Kidney (tissue), 14 donors: ENCODE results near the gene CALN1. TPM values are rescaled to one million over a fixed set of nuclear protein-coding genes. Genes with fewer than 3 reads are reported as not detected.

ENCODE experiments used
- DNase-seq, 5 donors: peaks; one replicate each; pipeline ENCODE4 v3.0.0-alpha.2; 2013 to 2020
- FAIRE-seq: peaks from 2 replicates; lab custom pipeline; 2012; peaks lifted over from hg19 to GRCh38; lab: Jason Lieb, UNC
- H3K27ac ChIP-seq, 2 donors: one replicate each; pipeline ENCODE4 v1.7.0; 2013; ENCODE audit warnings: low read depth in 2 of 2, low read length in 2 of 2, inconsistent platforms in 1 of 2
- H3K27me3 ChIP-seq: one replicate; pipeline ENCODE4 v1.7.1; 2013; ENCODE audit warnings: low read length, inconsistent platforms; ENCODE audit not compliant: control insufficient read depth, insufficient read depth
- H3K36me3 ChIP-seq, 3 donors: one replicate each; pipeline versions ENCODE4 v1.7.0 to v1.7.1; 2013; ENCODE audit warnings: low read length in 3 of 3, control low read depth in 1 of 3, inconsistent platforms in 1 of 3; ENCODE audit not compliant: insufficient read depth in 3 of 3, control insufficient read depth in 2 of 3
- H3K4me1 ChIP-seq, 3 donors: one replicate each; pipeline versions ENCODE4 v1.7.0 to v1.7.1; 2013; ENCODE audit warnings: low read length in 3 of 3, inconsistent platforms in 1 of 3, low read depth in 1 of 3; ENCODE audit not compliant: control insufficient read depth in 2 of 3, insufficient read depth in 2 of 3
- H3K4me3 ChIP-seq, 3 donors: one replicate each; pipeline versions ENCODE4 v1.7.0 to v1.8.1; 2013; ENCODE audit warnings: low read length in 3 of 3, control low read depth in 1 of 3, inconsistent platforms in 1 of 3
- H3K9ac ChIP-seq, 3 donors: one replicate each; pipeline versions ENCODE4 v1.7.0 to v1.7.1; 2013; ENCODE audit warnings: low read length in 3 of 3, control low read depth in 1 of 3, inconsistent platforms in 1 of 3
- H3K9me3 ChIP-seq, 3 donors: one replicate each; pipeline versions ENCODE4 v1.7.0 to v1.7.1; 2013; ENCODE audit warnings: low read length in 3 of 3, control low read depth in 1 of 3, inconsistent platforms in 1 of 3; ENCODE audit not compliant: control insufficient read depth in 2 of 3, insufficient read depth in 1 of 3
- intact Hi-C: fragments of 100-400 bp; cut with DNase I; formaldehyde crosslinking; loops from one replicate; pipeline ENCODE4 v1.11.1; 2022
- polyA plus RNA-seq: library from polyadenylated mRNA; stranded (reverse); fragments of 350-450 nt; fragmentation: Illumina TruSeq; extraction: RNeasy Lipid Tissue Mini Kit (QIAGEN cat#74804); gene quantifications from one replicate; pipeline ENCODE4 v1.2.3, GENCODE V29; 2014; ENCODE audit warnings: low read depth, low replicate concordance; ENCODE audit not compliant: insufficient read depth
- total RNA-seq: library from RNA; stranded (reverse); fragmentation: NEBNext Ultra II Directional; extraction: Animal tissue kit (Norgen Biotek cat#: 25700); gene quantifications from one replicate; pipeline ENCODE4 v1.2.1, GENCODE V29; 2021
- TF ChIP-seq, protein P1 (sequence below): IDR thresholded peaks from 3 replicates; pipeline ENCODE4 v1.5.1; 2012; ENCODE audit warnings: mild to moderate bottlenecking, moderate library complexity, borderline replicate concordance; ENCODE audit not compliant: insufficient read depth; ENCODE audit errors: extremely low read depth
- donor health status: control.
- donor health status: control.
- donor health status: control.
- donor health status: control.
- donor health status: control.
- donor health status: DM: yes; HTN: yes; CAD: no.
- donor health status: Normal renal cell carcinoma (clear cell type).

CALN1 gene
- total and polyA plus RNA-seq, 2 donors from 2014 or later, result not detected

DNA sequence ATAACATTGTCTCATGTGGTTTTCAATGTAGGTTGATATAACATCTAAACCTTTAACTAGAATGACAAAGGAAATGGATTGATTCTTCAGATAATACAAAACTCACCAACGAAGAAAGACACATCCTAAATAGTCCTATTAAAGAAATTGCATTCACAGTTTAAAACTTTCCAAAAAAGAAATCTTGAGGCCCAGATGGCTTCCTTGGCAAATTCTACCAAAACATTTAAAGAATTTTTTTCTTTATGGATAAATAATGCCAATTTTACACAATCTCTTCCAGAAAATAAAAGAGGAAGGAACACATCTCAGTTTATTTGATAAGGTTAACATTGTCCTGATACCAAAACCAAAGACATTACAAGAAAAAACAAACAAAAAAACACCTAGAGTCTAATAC lies 349.5 kb downstream of the CALN1 start:
- H3K4me1 ChIP-seq, result no peaks in the 10 kb centered on the region
- DNase-seq (no peak), FAIRE-seq (no peak)
- no peaks in the 10 kb centered on the region for H3K27me3 ChIP-seq
- no peak overlapping the region for H3K27ac ChIP-seq
- TF ChIP-seq, protein P1, sequence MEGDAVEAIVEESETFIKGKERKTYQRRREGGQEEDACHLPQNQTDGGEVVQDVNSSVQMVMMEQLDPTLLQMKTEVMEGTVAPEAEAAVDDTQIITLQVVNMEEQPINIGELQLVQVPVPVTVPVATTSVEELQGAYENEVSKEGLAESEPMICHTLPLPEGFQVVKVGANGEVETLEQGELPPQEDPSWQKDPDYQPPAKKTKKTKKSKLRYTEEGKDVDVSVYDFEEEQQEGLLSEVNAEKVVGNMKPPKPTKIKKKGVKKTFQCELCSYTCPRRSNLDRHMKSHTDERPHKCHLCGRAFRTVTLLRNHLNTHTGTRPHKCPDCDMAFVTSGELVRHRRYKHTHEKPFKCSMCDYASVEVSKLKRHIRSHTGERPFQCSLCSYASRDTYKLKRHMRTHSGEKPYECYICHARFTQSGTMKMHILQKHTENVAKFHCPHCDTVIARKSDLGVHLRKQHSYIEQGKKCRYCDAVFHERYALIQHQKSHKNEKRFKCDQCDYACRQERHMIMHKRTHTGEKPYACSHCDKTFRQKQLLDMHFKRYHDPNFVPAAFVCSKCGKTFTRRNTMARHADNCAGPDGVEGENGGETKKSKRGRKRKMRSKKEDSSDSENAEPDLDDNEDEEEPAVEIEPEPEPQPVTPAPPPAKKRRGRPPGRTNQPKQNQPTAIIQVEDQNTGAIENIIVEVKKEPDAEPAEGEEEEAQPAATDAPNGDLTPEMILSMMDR, result no peak
- intact Hi-C loops, result no loop called here
- H3K4me3 ChIP-seq, result no peak overlapping the region
- H3K9me3 ChIP-seq, result peaks cover 0 to 6% (median 0%) of the 10 kb centered on the region in 3 donors
- no peak overlapping the region for H3K9ac ChIP-seq
- H3K36me3 ChIP-seq, result no peaks in the 10 kb centered on the region

DNA sequence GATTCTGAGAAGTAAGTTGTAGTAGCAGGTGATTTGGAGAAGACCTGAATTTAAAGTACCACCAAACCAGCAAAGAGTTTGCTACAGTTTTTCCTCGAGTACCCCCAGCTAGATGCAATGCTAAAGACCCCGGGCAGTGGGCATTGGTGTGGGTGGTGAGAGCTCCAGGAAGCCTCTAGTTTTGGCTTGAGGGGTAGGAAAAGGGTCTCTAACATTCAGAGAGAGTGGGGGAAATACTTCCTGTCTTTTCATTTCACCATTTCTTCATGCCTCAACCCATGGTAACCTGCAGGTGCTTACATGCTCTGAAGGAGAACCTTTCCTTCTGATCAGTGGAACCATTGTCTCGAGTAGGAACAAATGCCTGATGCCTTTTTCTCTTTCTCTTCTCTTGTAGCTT lies 352.2 kb downstream of the CALN1 start:
- no peak for DNase-seq
- Histone ChIP-seq H3K9me3 (peaks cover 0 to 6% (median 0%) of the 10 kb centered on the region in 3 donors), H3K4me1 (no peaks in the 10 kb centered on the region), H3K9ac (no peak overlapping the region), H3K27me3 (no peaks in the 10 kb centered on the region), H3K36me3 (no peaks in the 10 kb centered on the region), H3K4me3 (no peak overlapping the region), H3K27ac (no peak overlapping the region)
- FAIRE-seq, result no peak
- intact Hi-C loops, result no loop called here
- TF ChIP-seq, protein P1, result no peak

DNA sequence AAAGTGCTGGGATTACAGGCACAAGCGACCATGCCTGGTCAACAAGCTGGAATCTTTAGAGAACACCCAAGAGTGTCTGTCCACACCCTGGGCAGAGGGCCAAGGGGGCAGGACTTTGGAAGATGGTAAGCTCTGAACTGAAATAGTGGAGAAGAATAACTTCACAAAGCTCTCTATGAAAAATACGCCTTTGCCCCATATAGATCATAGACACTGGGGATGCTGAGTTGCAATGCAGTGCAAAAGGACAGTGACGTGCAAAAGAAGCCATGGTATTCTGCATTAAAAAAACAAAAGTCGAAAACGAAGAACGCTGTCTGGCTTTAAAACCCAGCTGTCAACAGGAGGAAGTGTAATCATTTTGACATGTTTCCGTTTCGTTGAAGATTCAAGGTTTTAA lies 353.6 kb downstream of the CALN1 start:
- Histone ChIP-seq H3K4me3 (no peak overlapping the region), H3K9me3 (peaks cover 0 to 6% (median 0%) of the 10 kb centered on the region in 3 donors), H3K27me3 (no peaks in the 10 kb centered on the region), H3K4me1 (no peaks in the 10 kb centered on the region), H3K36me3 (no peaks in the 10 kb centered on the region), H3K9ac (no peak overlapping the region), H3K27ac (no peak overlapping the region)
- TF ChIP-seq, protein P1, result no peak
- DNase-seq (no peak), FAIRE-seq (no peak)
- intact Hi-C loops, result no loop called here

DNA sequence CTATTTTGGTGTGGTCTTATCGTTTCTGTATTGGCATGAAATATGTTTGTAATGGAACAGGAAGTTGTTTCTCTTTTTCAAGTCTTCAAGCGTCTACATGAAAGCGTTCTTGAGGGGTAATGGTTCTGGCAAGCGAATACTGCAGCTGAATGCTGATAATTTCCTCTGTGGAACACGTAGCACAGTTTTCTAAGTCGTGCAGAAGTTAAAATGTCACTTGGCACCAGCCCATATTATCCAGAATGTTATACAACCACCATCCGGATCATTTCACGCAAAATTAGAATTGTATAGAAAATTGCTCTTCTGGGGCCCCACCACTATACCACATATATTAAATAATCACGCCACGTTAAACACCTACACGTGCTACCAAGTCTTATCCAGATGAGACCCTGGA lies 354.3 kb downstream of the CALN1 start:
- Histone ChIP-seq H3K4me3 (no peak overlapping the region), H3K9me3 (peaks cover 0 to 6% (median 0%) of the 10 kb centered on the region in 3 donors), H3K27ac (no peak overlapping the region), H3K9ac (no peak overlapping the region), H3K36me3 (no peaks in the 10 kb centered on the region), H3K4me1 (no peaks in the 10 kb centered on the region), H3K27me3 (no peaks in the 10 kb centered on the region)
- intact Hi-C loops, result no loop called here
- DNase-seq (no peak), FAIRE-seq (no peak)
- TF ChIP-seq, protein P1, result no peak
